ENCODE results near the gene LGALS4. TPM values are rescaled to one million over a fixed set of nuclear protein-coding genes. Genes with fewer than 3 reads are reported as not detected.

The LGALS4 gene
- total and polyA plus RNA-seq, 9 of the 15 experiments (the other 6 are each of a cell fraction or from before 2014, with no cell fraction given), result 0.08 to 1.1 (median 0.30) TPM; not detected in 3

DNA sequence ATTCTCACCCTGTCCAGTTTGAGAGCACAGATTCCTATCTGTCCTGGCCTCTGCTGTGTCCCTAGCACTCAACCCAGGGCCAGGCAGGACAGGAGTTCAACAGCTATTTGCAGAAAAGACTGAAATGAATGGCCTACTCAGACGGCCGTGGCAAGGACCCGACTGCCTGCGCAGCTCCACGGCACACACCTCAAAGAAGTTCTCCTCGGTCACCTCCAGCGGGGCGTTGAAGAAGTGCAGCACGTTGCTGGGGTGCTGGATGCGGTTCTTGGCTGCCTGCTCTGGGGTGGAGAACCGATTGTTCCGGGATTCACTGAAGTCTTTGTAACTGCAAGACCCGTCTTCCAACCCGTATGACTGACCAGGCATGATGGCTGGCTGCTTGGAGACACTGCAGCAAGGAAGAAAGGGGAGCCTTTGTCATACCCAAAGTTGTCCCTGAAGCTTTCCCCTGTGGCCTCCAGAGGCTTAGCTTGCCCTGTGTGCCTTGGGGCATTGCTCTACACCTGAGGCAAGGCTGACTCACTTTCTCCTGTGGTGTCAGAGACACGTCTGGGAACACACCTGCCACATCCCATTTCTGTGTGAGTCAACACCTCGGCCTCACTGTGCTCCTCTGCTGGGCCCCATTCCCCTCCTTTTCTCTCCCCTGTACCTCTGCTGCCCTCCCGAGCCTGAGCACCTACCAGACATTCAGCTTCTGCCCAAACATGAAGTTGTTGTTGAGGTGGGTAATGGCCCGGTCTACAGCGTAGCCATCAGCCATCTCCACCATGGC, 25.7 kb upstream of the LGALS4 start:
- peaks cover 20% of the 10 kb centered on the region for H4K20me1 ChIP-seq (replicated peaks; ENCODE audit: control insufficient read depth, insufficient read depth, low read length)
- no TSS peak for BruUV-seq (replicated peaks)
- FAIRE-seq (peak; percentile 77), DNase-seq (ENCODE audit: extremely low read depth in 1 of 4, low spot score in 3 of 4) (peak in 1 of 4 experiments; percentile 10), ATAC-seq (peak; percentile 5; the same call in 2 of the 3 replicates)
- no peak overlapping the region; the same call in 2 of the 3 replicates for H3K27ac ChIP-seq (ENCODE audit: extremely low read depth, low read depth, low read length)
- H3K36me3 ChIP-seq (ENCODE audit: control insufficient read depth, insufficient read depth, low read length), result peaks cover 80% of the 10 kb centered on the region
- peak overlapping the region in 1 of 2 experiments; percentile 37; a peak in 1 of 4 replicates for H3K9ac ChIP-seq (ENCODE audit: insufficient read depth in 1 of 2, low read depth in 2 of 2, low read length in 2 of 2)
- intact Hi-C loops (cut with micrococcal nuclease) (no loop called here), in situ Hi-C loops (cut with MboI) (no loop called here)
- no peak overlapping the region for H3K4me3 ChIP-seq
- CTCF ChIA-PET (ENCODE audit: low intra/inter-chr PET ratio), result no interaction called here
- POLR2A ChIA-PET, result interaction anchor here (0.8 to 4.7 kb wide), 6 partner anchors 11 to 149 kb away, joined by 3 to 58 read pairs (median 3); partner anchors contain the start of gene HNRNPL
- peaks cover 0 to 14% of the 10 kb centered on the region in 2 experiments; a peak in 4 of 5 replicates for H3K4me1 ChIP-seq (replicated peaks in 1 of 2; ENCODE audit: control insufficient read depth in 2 of 2, insufficient read depth in 2 of 2, low read length in 2 of 2)
- H3K27me3 ChIP-seq (ENCODE audit: control insufficient read depth in 2 of 2, insufficient read depth in 2 of 2, low read length in 2 of 2), result no peaks in the 10 kb centered on the region
- H3K9me1 ChIP-seq (ENCODE audit: control insufficient read depth, insufficient read depth, low read length), result no peaks in the 10 kb centered on the region
- H3K4me2 ChIP-seq (ENCODE audit: insufficient read depth, low read length), result no peak overlapping the region
- no peak overlapping the region for H2AFZ ChIP-seq (ENCODE audit: low read depth, low read length)
- H3K9me3 ChIP-seq (replicated peaks; ENCODE audit: control insufficient read depth, insufficient read depth, low read depth, low read length), result no peaks in the 10 kb centered on the region
- WGBS (ENCODE audit: insufficient coverage, low coverage, missing lambda C conversion rate), result 87% methylated on average over 14 of the region's 19 CpGs
- peaks cover 25% of the 10 kb centered on the region for H3K79me2 ChIP-seq (ENCODE audit: control insufficient read depth, insufficient read depth, low read length)
- TF ChIP-seq, protein P1, sequence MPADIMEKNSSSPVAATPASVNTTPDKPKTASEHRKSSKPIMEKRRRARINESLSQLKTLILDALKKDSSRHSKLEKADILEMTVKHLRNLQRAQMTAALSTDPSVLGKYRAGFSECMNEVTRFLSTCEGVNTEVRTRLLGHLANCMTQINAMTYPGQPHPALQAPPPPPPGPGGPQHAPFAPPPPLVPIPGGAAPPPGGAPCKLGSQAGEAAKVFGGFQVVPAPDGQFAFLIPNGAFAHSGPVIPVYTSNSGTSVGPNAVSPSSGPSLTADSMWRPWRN (IDR thresholded peaks at IDR 0.05; ENCODE audit: low read depth), result no peak
- TF ChIP-seq, protein P2, sequence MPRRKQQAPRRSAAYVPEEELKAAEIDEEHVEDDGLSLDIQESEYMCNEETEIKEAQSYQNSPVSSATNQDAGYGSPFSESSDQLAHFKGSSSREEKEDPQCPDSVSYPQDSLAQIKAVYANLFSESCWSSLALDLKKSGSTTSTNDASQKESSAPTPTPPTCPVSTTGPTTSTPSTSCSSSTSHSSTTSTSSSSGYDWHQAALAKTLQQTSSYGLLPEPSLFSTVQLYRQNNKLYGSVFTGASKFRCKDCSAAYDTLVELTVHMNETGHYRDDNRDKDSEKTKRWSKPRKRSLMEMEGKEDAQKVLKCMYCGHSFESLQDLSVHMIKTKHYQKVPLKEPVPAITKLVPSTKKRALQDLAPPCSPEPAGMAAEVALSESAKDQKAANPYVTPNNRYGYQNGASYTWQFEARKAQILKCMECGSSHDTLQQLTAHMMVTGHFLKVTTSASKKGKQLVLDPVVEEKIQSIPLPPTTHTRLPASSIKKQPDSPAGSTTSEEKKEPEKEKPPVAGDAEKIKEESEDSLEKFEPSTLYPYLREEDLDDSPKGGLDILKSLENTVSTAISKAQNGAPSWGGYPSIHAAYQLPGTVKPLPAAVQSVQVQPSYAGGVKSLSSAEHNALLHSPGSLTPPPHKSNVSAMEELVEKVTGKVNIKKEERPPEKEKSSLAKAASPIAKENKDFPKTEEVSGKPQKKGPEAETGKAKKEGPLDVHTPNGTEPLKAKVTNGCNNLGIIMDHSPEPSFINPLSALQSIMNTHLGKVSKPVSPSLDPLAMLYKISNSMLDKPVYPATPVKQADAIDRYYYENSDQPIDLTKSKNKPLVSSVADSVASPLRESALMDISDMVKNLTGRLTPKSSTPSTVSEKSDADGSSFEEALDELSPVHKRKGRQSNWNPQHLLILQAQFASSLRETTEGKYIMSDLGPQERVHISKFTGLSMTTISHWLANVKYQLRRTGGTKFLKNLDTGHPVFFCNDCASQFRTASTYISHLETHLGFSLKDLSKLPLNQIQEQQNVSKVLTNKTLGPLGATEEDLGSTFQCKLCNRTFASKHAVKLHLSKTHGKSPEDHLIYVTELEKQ (CRISPR knock-in tag; IDR thresholded peaks at IDR 0.05), result no peak
- TF ChIP-seq ZNF76 (CRISPR knock-in tag; IDR thresholded peaks at IDR 0.05; ENCODE audit: borderline replicate concordance) (no peak), SLC30A9 (CRISPR knock-in tag; IDR thresholded peaks at IDR 0.05) (no peak), RBFOX2 (IDR thresholded peaks at IDR 0.05; ENCODE audit: low read depth, low read length) (peak; percentile 66), POLR2B (IDR thresholded peaks at IDR 0.05; ENCODE audit: low read depth, partially characterized antibody) (peak; percentile 52), CBX8 (IDR thresholded peaks at IDR 0.05; ENCODE audit: borderline replicate concordance, extremely low read depth, low read depth, low read length, poor library complexity, severe bottlenecking) (no peak), SUPT5H (IDR thresholded peaks at IDR 0.05) (peak; percentile 61; the same call in 1 of the 2 replicates)
- TF ChIP-seq, protein P3, sequence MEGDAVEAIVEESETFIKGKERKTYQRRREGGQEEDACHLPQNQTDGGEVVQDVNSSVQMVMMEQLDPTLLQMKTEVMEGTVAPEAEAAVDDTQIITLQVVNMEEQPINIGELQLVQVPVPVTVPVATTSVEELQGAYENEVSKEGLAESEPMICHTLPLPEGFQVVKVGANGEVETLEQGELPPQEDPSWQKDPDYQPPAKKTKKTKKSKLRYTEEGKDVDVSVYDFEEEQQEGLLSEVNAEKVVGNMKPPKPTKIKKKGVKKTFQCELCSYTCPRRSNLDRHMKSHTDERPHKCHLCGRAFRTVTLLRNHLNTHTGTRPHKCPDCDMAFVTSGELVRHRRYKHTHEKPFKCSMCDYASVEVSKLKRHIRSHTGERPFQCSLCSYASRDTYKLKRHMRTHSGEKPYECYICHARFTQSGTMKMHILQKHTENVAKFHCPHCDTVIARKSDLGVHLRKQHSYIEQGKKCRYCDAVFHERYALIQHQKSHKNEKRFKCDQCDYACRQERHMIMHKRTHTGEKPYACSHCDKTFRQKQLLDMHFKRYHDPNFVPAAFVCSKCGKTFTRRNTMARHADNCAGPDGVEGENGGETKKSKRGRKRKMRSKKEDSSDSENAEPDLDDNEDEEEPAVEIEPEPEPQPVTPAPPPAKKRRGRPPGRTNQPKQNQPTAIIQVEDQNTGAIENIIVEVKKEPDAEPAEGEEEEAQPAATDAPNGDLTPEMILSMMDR (IDR thresholded peaks at IDR 0.05 in 2 of 3, conservative IDR thresholded peaks at IDR 0.05 in 1 of 3; ENCODE audit: insufficient read depth in 2 of 3, low read depth in 1 of 3, low read length in 3 of 3), result 0 out of 6 replicates have a peak, but pooled peaks of 1 of the 3 experiments have one; percentile 2
- TF ChIP-seq, protein P4, sequence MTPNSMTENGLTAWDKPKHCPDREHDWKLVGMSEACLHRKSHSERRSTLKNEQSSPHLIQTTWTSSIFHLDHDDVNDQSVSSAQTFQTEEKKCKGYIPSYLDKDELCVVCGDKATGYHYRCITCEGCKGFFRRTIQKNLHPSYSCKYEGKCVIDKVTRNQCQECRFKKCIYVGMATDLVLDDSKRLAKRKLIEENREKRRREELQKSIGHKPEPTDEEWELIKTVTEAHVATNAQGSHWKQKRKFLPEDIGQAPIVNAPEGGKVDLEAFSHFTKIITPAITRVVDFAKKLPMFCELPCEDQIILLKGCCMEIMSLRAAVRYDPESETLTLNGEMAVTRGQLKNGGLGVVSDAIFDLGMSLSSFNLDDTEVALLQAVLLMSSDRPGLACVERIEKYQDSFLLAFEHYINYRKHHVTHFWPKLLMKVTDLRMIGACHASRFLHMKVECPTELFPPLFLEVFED (CRISPR knock-in tag; conservative IDR thresholded peaks at IDR 0.05), result peak; percentile 46; the same call in 1 of the 2 replicates
